ENCODE measurements around the gene EVPL.

Gene EVPL

DNA sequence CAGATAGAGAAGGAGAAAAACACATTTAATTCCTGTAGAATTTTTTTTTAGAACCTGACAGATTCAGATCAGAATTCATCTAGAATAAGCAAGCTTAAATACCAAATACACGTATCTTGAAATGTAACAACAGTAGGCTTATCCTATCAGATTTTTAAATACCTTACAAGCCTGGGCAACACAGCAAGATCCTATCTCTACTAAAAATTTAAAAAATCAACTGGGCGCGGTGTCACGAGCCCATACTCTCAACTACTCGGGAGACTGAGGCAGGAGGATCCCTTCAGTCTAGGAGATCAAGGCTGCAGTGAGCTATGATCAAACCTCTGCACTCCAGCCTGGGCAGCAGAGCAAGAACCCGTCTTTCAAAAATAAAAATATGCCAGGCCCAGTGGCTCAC is 61.6 kb downstream of the EVPL start:
- peaks cover 5% of the 10 kb centered on the region for H3K4me1 Mint-ChIP-seq
- DNase-seq, result no peak
- CTCF ChIA-PET, result interaction anchor here (1.0 to 1.8 kb wide), 2 partner anchors 30 to 38 kb away, joined by 3 to 4 read pairs; no protein-coding TSS in a partner anchor
- no peaks in the 10 kb centered on the region for H3K9me3 Mint-ChIP-seq
- no peaks in the 10 kb centered on the region for H3K27me3 Mint-ChIP-seq
- H3K27ac Mint-ChIP-seq, result no peak overlapping the region
- no peak overlapping the region for H3K4me3 Mint-ChIP-seq
- peaks cover 6% of the 10 kb centered on the region for H3K36me3 Mint-ChIP-seq

DNA sequence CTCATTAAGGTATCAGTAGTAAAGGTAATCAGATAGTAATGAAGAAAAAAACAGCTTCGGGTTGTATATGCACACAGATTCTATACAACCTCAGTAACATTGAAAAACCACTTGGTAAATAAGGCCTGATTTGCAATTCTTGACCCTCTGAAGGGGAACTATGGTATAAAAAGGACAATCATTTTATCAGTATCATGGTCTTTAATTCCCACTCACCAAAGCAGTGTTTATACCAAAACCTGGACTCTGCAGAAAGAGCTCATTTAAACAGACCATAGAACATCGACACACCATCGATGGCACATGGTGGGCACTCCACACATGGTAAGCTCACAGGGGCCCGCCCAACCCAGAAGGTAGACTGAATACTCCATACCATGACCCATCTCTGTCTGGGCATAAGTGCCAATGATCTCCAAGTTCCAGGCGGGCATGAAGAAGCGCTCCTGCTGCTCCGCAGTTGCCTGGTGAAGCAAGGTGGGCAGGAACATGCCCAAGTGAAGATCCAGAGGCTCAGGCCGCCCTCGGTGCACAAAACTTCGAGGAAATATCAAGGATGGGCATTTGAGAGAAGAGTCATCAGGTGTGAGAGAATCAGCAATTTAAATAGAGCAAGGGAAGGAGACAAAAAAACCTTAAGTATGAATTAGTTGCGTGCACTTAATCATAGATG is 67.1 kb downstream of the EVPL start:
- Mint-ChIP-seq H3K4me3 (no peak overlapping the region), H3K36me3 (peaks cover 15% of the 10 kb centered on the region), H3K9me3 (no peaks in the 10 kb centered on the region), H3K27me3 (no peaks in the 10 kb centered on the region), H3K27ac (no peak overlapping the region), H3K4me1 (peaks cover 3% of the 10 kb centered on the region)
- CTCF ChIA-PET, result no interaction called here
- no peak for DNase-seq

DNA sequence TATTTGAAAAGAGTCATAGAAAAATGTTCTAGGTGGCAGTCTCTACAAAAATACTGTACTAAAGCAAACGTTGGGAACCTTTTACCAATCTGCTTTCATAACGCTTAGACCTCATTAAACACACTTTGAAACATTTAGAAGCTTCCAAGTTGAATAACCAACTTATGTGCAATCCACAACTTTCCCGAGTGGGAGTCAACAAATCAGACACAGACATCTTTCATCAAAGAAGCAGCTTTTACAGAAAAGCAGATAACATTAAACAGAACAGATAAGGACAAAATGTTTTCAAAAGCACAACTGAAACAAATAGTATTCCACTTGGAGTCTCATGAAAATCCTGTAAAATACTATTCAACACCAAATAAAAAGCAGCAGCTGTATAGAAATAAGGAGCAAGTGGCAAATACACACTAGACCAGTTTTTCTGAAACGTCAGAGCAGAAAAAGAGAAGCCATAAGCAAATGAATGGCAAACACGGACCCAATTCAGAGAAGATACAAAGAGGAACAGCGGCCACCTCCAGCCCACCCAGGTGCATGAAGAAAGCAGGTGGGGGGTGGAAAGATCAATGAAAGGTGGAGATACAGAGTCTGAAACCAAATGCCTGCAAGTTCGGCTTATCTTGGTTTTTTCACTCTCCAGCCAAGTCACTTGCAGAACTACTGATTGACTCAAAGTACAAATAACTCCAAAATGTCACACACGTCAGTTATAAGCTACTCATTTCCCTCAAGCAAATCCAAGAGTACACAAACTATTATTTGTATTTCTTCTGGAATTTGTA is 67.9 kb downstream of the EVPL start:
- peaks cover 3% of the 10 kb centered on the region for H3K4me1 Mint-ChIP-seq
- CTCF ChIA-PET, result interaction anchor here (1.4 kb wide), 1 partner anchor 55 kb away, joined by 3 read pairs; no protein-coding TSS in a partner anchor
- H3K9me3 Mint-ChIP-seq, result no peaks in the 10 kb centered on the region
- DNase-seq, result no peak
- H3K27me3 Mint-ChIP-seq, result no peaks in the 10 kb centered on the region
- peaks cover 15% of the 10 kb centered on the region for H3K36me3 Mint-ChIP-seq
- H3K27ac Mint-ChIP-seq, result no peak overlapping the region
- H3K4me3 Mint-ChIP-seq, result no peak overlapping the region
